ENCODE data around the gene SMPD3. TPM values are rescaled to one million over a fixed set of nuclear protein-coding genes. Genes with fewer than 3 reads are reported as not detected.

Gene SMPD3
- total and polyA plus RNA-seq, 8 donors: 0.79 to 3.7 (median 2.8) TPM

DNA sequence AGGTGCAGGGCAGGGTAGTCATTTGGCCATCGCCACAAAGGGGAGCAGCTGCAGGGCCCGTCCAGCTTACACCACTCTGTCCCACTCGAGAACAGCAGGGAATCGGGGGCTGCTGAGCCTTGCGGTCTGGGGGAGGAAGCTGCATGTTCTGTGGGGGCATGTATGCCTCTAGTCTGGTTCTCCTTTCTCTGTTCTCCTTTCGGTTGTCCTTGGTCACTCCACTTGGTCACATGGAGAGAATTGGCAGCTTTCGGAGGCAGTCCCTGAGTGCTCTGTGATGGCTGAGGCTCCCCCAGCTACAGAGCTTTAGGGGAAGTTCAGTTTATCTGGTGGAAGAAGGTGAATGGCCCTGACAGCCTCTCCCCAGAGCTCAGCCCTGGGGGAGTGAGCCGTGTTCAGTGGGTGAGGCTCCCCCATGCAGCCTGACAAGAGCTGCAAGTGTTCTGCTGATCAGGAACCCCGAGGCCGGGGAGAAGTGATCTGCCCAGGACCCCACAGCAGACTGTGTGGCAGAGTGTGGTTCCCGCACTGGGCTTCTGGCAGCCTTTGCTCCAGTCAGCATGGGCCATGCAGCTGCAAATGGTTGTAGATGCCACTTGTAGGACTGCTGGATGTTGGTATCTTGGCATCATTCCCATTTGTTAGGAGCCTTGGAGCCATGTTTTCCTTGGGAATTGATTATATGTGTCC is 22.3 kb upstream of the SMPD3 start:
- DNase-seq (peak in 3 of 4 donors; percentile 19 to 78 (median 70)), ATAC-seq (peak; percentile 77)
- Histone ChIP-seq H3K9me3 (no peaks in the 10 kb centered on the region), H3K27me3 (no peaks in the 10 kb centered on the region), H3K27ac (peak overlapping the region; percentile 61 to 79), H3K4me1 (peaks cover 20 to 47% of the 10 kb centered on the region in 2 donors), H3K36me3 (no peaks in the 10 kb centered on the region), H3K4me3 (peak overlapping the region in 1 of 2 donors; percentile 20)
- TF ChIP-seq, protein P1, sequence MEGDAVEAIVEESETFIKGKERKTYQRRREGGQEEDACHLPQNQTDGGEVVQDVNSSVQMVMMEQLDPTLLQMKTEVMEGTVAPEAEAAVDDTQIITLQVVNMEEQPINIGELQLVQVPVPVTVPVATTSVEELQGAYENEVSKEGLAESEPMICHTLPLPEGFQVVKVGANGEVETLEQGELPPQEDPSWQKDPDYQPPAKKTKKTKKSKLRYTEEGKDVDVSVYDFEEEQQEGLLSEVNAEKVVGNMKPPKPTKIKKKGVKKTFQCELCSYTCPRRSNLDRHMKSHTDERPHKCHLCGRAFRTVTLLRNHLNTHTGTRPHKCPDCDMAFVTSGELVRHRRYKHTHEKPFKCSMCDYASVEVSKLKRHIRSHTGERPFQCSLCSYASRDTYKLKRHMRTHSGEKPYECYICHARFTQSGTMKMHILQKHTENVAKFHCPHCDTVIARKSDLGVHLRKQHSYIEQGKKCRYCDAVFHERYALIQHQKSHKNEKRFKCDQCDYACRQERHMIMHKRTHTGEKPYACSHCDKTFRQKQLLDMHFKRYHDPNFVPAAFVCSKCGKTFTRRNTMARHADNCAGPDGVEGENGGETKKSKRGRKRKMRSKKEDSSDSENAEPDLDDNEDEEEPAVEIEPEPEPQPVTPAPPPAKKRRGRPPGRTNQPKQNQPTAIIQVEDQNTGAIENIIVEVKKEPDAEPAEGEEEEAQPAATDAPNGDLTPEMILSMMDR (IDR thresholded peaks at IDR 0.05): no peak
- intact Hi-C loops (cut with DNase I): no loop called here

GRCh38 chr16:68469796-68470460 is 21.6 kb upstream of the SMPD3 start:
- no peaks in the 10 kb centered on the region for H3K27me3 ChIP-seq
- intact Hi-C loops (cut with DNase I): no loop called here
- H3K27ac ChIP-seq: peak overlapping the region; percentile 61 to 79
- no peaks in the 10 kb centered on the region for H3K9me3 ChIP-seq
- no peak for DNase-seq
- H3K36me3 ChIP-seq: no peaks in the 10 kb centered on the region
- H3K4me3 ChIP-seq: peak overlapping the region in 1 of 2 donors; percentile 20
- H3K4me1 ChIP-seq: peaks cover 20 to 47% of the 10 kb centered on the region in 2 donors
- TF ChIP-seq, protein P1 (IDR thresholded peaks at IDR 0.05): no peak
- ATAC-seq: peak; percentile 13

DNA sequence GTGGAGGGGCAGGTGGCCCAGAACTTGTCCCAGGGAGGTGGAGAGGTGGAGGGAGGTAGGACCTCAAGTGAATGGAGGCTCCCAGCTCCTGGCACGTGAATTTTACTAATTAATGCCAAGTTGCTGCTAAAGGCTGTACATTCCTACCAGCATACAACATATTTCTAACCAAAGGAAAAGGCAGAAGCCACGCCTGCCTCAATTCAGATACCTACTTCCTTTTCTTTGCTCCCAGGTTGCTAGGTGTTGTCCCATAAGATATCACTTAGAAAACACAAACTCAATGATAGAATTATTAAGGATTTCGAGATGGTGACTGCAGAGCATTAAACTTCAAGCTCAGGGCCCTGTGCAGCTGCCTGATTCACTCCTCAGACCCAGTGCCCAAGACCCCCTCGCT is 20.5 kb upstream of the SMPD3 start:
- H3K4me3 ChIP-seq: no peak overlapping the region
- H3K27me3 ChIP-seq: no peaks in the 10 kb centered on the region
- peaks cover 20 to 44% of the 10 kb centered on the region in 2 donors for H3K4me1 ChIP-seq
- H3K27ac ChIP-seq: peak overlapping the region in 1 of 2 donors; percentile 79
- TF ChIP-seq, protein P1 (IDR thresholded peaks at IDR 0.05): no peak
- intact Hi-C loops (cut with DNase I): no loop called here
- peak in 1 of 4 donors; percentile 8 for DNase-seq
- H3K36me3 ChIP-seq: no peaks in the 10 kb centered on the region
- no peaks in the 10 kb centered on the region for H3K9me3 ChIP-seq
- no peak for ATAC-seq

DNA sequence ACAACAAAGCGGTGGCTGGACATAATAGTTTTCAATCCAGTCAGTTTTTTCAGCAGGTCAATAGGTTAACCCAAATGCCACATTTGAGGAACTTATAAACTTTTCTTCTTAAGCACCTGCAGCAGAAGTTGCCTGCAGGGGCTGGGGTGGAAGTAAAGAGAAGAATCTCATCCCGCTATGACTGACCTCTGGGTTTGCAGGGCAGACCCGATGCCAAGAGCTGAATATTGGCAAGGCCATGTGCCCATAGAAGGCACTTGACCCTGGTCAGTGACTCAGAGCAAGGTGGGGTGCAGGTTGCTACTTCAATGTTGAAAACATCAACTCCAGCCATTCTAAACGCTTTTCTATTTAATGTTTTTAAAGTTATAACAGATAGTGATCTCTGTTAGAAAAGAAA is 17.9 kb upstream of the SMPD3 start:
- no peaks in the 10 kb centered on the region for H3K27me3 ChIP-seq
- no peak for ATAC-seq
- H3K36me3 ChIP-seq: no peaks in the 10 kb centered on the region
- H3K4me1 ChIP-seq: peaks cover 14 to 28% of the 10 kb centered on the region in 2 donors
- TF ChIP-seq, protein P1 (IDR thresholded peaks at IDR 0.05): no peak
- peak in 1 of 4 donors; percentile 24 for DNase-seq
- no peak overlapping the region for H3K4me3 ChIP-seq
- no peaks in the 10 kb centered on the region for H3K9me3 ChIP-seq
- intact Hi-C loops (cut with DNase I): no loop called here
- no peak overlapping the region for H3K27ac ChIP-seq

DNA sequence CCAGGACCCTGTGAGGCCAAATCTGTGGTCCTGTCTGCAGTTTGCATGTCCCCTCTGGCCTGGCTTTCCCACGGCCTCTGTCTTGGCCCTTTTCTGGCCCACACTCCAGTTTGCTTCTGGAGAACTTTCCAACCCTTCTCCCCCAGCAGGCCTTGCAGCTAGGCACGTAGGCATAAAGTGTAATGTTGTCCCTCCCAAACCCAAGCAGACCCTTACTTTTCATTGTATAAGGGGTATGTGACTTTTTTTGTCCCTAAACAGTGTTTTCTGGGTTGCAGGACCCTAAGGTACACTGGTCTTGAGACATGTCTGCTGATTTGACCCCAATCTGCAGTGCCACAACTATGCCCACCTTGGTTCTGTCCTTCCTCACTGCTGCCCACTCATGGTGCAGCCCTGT is 15.6 kb upstream of the SMPD3 start:
- TF ChIP-seq, protein P1 (IDR thresholded peaks at IDR 0.05): no peak
- H3K4me3 ChIP-seq: no peak overlapping the region
- no peaks in the 10 kb centered on the region for H3K27me3 ChIP-seq
- no peak overlapping the region for H3K27ac ChIP-seq
- no peak for ATAC-seq
- DNase-seq: no peak
- intact Hi-C loops (cut with DNase I): no loop called here
- H3K9me3 ChIP-seq: no peaks in the 10 kb centered on the region
- no peaks in the 10 kb centered on the region for H3K36me3 ChIP-seq
- peaks cover 0 to 6% of the 10 kb centered on the region in 2 donors for H3K4me1 ChIP-seq
